RWPE2 (cell line): Measurements from ENCODE around the gene MRPL44.

Source experiments
- ATAC-seq: fragments of 200-7000 bp; cut with Tn5 transposase; 3 replicates; pipeline ENCODE4 v1.9.1; 2021; ENCODE audit warnings: low read depth
- DNase-seq: peaks from one replicate; pipeline ENCODE4 v3.0.0-alpha.2; 2020; ENCODE audit warnings: low spot score
- H3K27ac ChIP-seq: fragments of 450-650 bp; 2 replicates; pipeline ENCODE4 v1.5.1; 2017; ENCODE audit warnings: mild to moderate bottlenecking; ENCODE audit not compliant: poor library complexity, severe bottlenecking
- H3K27me3 ChIP-seq: fragments of 250-450 bp; sonication (Bioruptor Pico); 2 replicates; pipeline ENCODE4 v1.5.1; 2021; ENCODE audit warnings: mild to moderate bottlenecking, moderate library complexity; ENCODE audit not compliant: insufficient read depth, poor library complexity, severe bottlenecking
- H3K36me3 ChIP-seq: fragments of 250-450 bp; sonication (Bioruptor Pico); 2 replicates; pipeline ENCODE4 v1.5.1; 2020; ENCODE audit warnings: low read depth, mild to moderate bottlenecking, moderate library complexity
- H3K4me1 ChIP-seq: fragments of 250-450 bp; sonication (Bioruptor Pico); 2 replicates; pipeline ENCODE4 v1.5.1; 2021; ENCODE audit warnings: mild to moderate bottlenecking, moderate library complexity; ENCODE audit not compliant: insufficient read depth, poor library complexity, severe bottlenecking
- H3K4me3 ChIP-seq: fragments of 250-450 bp; sonication (Bioruptor Pico); 2 replicates; pipeline ENCODE4 v1.5.1; 2021; ENCODE audit warnings: mild to moderate bottlenecking, moderate library complexity; ENCODE audit not compliant: severe bottlenecking
- H3K9me3 ChIP-seq: fragments of 250-450 bp; sonication (Bioruptor Pico); 2 replicates; pipeline ENCODE4 v1.5.1; 2021; ENCODE audit warnings: mild to moderate bottlenecking, moderate library complexity; ENCODE audit not compliant: severe bottlenecking
- TF ChIP-seq, protein P1 (sequence below): fragments of 450-650 bp; IDR thresholded peaks from one replicate; pipeline ENCODE4 v1.5.1; 2017; ENCODE audit warnings: mild to moderate bottlenecking, moderate library complexity; ENCODE audit not compliant: poor library complexity, severe bottlenecking

Gene MRPL44

DNA sequence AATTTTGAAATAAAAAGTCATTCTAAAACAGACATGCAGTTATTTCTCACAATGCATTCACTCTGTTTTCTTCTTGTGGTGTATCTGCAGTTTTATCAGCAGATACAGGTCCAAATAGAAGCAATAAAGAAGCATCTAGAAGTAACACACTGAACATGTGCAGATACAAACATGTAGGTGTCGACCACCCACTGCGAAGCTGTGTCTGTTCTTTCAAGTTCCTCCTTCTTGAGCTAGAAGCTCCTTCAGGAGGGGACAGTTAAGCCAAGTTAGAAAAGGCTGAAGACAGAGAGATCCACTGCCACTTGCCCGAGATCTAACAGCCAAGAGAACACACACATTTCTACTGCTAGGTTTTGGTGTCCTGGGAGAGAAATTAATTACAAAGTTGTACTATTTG lies 42.2 kb upstream of the MRPL44 start:
- no peaks in the 10 kb centered on the region for H3K9me3 ChIP-seq
- TF ChIP-seq, protein P1, sequence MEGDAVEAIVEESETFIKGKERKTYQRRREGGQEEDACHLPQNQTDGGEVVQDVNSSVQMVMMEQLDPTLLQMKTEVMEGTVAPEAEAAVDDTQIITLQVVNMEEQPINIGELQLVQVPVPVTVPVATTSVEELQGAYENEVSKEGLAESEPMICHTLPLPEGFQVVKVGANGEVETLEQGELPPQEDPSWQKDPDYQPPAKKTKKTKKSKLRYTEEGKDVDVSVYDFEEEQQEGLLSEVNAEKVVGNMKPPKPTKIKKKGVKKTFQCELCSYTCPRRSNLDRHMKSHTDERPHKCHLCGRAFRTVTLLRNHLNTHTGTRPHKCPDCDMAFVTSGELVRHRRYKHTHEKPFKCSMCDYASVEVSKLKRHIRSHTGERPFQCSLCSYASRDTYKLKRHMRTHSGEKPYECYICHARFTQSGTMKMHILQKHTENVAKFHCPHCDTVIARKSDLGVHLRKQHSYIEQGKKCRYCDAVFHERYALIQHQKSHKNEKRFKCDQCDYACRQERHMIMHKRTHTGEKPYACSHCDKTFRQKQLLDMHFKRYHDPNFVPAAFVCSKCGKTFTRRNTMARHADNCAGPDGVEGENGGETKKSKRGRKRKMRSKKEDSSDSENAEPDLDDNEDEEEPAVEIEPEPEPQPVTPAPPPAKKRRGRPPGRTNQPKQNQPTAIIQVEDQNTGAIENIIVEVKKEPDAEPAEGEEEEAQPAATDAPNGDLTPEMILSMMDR: no peak
- DNase-seq (no peak), ATAC-seq (no peak)
- H3K4me3 ChIP-seq: no peak overlapping the region
- H3K27ac ChIP-seq: no peak overlapping the region
- H3K27me3 ChIP-seq: no peaks in the 10 kb centered on the region
- peaks cover 32% of the 10 kb centered on the region for H3K36me3 ChIP-seq
- peaks cover 3% of the 10 kb centered on the region for H3K4me1 ChIP-seq

DNA sequence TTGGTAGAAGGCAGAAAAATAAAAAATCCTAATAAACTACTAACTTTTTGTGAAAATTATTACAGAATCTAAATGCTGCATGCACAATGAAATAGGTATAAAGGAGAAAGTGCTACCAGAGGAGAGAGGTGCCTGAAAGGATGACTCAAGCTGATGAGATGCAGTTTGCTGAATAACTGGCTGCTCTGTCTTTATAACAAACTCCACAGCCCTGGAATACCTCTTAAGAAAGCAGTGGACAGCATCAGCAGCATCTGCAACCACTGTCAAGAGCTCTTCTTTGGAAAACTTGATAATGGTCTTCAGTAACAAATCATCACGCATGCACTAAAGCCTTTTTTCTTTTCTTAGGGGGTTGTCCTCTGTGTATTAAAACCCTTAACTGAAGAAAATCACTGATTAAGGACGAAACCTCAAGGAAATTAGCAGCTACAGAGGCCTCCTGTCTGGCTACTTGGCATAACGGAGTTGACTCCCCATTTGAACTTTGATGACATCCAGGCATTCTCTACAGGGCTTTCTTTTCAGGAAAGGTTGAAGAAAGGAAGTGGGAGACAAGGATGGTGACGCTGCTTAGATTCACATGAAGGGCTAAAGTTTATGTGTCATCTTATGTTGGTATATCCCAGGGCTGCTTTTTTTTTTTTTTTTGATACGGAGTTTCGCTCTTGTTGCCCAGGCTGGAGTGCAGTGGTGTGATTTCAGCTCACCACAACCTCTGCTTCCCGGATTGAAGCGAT lies 40.9 kb upstream of the MRPL44 start:
- H3K27me3 ChIP-seq: no peaks in the 10 kb centered on the region
- peaks cover 25% of the 10 kb centered on the region for H3K36me3 ChIP-seq
- no peak overlapping the region for H3K4me3 ChIP-seq
- no peak for ATAC-seq
- no peak for DNase-seq
- H3K27ac ChIP-seq: no peak overlapping the region
- no peaks in the 10 kb centered on the region for H3K4me1 ChIP-seq
- no peaks in the 10 kb centered on the region for H3K9me3 ChIP-seq
- TF ChIP-seq, protein P1: no peak

DNA sequence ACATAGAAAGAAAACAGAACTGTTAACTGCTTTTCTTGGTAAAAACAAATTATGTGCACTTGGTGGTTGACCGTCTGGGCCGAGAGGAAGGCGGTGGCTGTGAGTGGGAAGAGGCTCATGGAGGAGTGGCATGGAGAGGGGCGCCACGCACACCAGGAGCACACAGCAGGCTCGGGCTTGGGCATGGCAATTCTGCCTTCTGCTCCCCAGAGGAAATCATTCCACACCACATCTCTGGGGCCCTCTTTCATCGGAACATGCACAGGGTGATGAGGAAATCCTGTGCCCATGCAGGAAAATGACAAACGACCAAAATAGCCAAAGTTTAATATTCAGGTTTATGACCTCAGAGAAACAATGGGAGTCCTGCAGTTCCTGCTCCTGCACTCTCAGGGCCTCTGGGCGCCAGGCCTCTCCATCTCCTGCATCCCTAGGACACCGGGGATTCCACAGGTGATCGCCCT lies 38.6 kb upstream of the MRPL44 start:
- Histone ChIP-seq H3K4me3 (no peak overlapping the region), H3K4me1 (no peaks in the 10 kb centered on the region), H3K27ac (no peak overlapping the region), H3K9me3 (no peaks in the 10 kb centered on the region), H3K36me3 (peaks cover 27% of the 10 kb centered on the region), H3K27me3 (no peaks in the 10 kb centered on the region)
- DNase-seq (no peak), ATAC-seq (no peak)
- TF ChIP-seq, protein P1: no peak

DNA sequence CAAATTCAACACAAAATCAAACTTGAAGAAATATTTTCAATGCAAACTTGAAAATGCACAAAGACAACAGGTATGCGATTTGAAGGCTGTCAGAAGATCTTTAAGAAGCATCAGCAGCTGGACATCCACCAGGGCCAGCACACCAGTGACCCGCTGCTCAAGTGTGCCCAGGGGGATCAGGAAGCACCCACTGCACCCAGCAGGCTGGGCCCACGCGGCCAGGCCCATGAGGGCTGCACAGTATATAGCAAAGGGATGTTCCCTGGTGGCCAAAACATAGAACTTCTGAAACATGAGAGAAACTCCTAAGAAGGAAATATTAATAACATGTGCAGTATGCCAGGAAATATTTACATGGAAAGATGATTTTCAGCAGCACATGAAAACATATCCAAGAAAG lies 37.2 kb upstream of the MRPL44 start:
- DNase-seq (no peak), ATAC-seq (no peak)
- Histone ChIP-seq H3K27me3 (no peaks in the 10 kb centered on the region), H3K4me1 (peaks cover 4% of the 10 kb centered on the region), H3K27ac (no peak overlapping the region), H3K9me3 (no peaks in the 10 kb centered on the region), H3K36me3 (peaks cover 24% of the 10 kb centered on the region), H3K4me3 (no peak overlapping the region)
- TF ChIP-seq, protein P1: no peak

DNA sequence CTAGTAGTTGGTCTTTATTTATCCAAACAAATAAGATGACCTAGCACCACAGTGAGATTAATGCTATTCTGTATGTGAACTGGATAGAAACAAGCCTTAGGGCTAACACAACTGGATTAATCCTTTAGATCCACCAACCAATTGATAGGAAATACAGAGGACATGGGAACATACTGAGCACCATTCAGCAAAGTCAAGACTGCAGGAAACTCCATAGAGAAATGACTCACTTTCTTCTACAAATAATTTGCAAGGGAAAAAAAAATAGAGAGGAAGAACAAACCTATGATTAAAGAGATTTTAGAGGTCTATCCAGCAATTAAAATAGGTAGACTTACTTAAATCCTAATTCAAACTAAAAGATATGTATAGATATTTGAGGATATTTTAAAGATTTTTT lies 36.1 kb upstream of the MRPL44 start:
- peaks cover 27% of the 10 kb centered on the region for H3K36me3 ChIP-seq
- no peaks in the 10 kb centered on the region for H3K9me3 ChIP-seq
- DNase-seq (no peak), ATAC-seq (no peak)
- TF ChIP-seq, protein P1: no peak
- peaks cover 4% of the 10 kb centered on the region for H3K4me1 ChIP-seq
- H3K27me3 ChIP-seq: no peaks in the 10 kb centered on the region
- H3K4me3 ChIP-seq: no peak overlapping the region
- H3K27ac ChIP-seq: no peak overlapping the region
